Panc1 (cell line): ENCODE results near the gene YBX3.

Experiments used
- POLR2AphosphoS5 ChIP-seq: IDR thresholded peaks from 2 replicates; pipeline ENCODE4 v1.6.1; 2012; ENCODE audit warnings: mild to moderate bottlenecking, low read depth, low read length, moderate library complexity
- SIN3A ChIP-seq: IDR thresholded peaks from 2 replicates; pipeline ENCODE4 v1.6.1; 2012; ENCODE audit warnings: low read depth, mild to moderate bottlenecking, low read length, moderate library complexity, borderline replicate concordance; ENCODE audit not compliant: insufficient read depth
- TCF7L2 ChIP-seq: IDR thresholded peaks from 2 replicates; pipeline ENCODE4 v1.6.1; 2011; ENCODE audit warnings: mild to moderate bottlenecking, low read depth, low read length, inconsistent platforms
- TF ChIP-seq, protein P1 (sequence below): fragments of 450-650 bp; IDR thresholded peaks from 2 replicates; pipeline ENCODE4 v1.5.1; 2017; ENCODE audit warnings: mild to moderate bottlenecking

- TF ChIP-seq, protein P1, sequence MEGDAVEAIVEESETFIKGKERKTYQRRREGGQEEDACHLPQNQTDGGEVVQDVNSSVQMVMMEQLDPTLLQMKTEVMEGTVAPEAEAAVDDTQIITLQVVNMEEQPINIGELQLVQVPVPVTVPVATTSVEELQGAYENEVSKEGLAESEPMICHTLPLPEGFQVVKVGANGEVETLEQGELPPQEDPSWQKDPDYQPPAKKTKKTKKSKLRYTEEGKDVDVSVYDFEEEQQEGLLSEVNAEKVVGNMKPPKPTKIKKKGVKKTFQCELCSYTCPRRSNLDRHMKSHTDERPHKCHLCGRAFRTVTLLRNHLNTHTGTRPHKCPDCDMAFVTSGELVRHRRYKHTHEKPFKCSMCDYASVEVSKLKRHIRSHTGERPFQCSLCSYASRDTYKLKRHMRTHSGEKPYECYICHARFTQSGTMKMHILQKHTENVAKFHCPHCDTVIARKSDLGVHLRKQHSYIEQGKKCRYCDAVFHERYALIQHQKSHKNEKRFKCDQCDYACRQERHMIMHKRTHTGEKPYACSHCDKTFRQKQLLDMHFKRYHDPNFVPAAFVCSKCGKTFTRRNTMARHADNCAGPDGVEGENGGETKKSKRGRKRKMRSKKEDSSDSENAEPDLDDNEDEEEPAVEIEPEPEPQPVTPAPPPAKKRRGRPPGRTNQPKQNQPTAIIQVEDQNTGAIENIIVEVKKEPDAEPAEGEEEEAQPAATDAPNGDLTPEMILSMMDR, result no peak
- TF ChIP-seq SIN3A (no peak), POLR2AphosphoS5 (no peak), TCF7L2 (no peak)
These were observed 29.9 kb upstream of the YBX3 start for GRCh38 chr12:10753059-10753458.
